Measurements from ENCODE around the gene GJB6.

DNA sequence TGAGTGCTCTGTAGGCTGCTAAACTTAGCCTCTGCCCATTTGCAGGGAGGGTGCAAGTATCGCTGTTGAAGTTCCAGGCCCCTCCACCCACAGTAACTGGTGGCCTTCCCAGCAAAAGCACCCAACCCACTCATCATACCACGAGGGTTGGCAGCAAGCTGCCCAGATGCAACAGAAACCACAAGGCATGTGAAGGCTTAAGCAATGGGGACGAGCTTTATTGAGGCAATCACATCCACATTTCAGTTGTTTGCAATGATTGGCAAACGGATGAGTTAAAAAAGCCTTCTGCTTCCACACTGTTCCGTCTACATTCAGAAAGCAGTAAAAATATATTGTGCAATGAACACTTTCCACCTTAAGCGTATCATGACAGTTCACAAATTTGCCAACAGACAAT, 10.3 kb downstream of the GJB6 start:
- TF ChIP-seq, protein P1, sequence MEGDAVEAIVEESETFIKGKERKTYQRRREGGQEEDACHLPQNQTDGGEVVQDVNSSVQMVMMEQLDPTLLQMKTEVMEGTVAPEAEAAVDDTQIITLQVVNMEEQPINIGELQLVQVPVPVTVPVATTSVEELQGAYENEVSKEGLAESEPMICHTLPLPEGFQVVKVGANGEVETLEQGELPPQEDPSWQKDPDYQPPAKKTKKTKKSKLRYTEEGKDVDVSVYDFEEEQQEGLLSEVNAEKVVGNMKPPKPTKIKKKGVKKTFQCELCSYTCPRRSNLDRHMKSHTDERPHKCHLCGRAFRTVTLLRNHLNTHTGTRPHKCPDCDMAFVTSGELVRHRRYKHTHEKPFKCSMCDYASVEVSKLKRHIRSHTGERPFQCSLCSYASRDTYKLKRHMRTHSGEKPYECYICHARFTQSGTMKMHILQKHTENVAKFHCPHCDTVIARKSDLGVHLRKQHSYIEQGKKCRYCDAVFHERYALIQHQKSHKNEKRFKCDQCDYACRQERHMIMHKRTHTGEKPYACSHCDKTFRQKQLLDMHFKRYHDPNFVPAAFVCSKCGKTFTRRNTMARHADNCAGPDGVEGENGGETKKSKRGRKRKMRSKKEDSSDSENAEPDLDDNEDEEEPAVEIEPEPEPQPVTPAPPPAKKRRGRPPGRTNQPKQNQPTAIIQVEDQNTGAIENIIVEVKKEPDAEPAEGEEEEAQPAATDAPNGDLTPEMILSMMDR (IDR thresholded peaks at IDR 0.05): no peak
- no peak for TF ChIP-seq POLR2AphosphoS5 (IDR thresholded peaks at IDR 0.05; ENCODE audit: insufficient read depth in 1 of 2, low read depth in 1 of 2)

Data from vagina (tissue), 2 donors.